HCT116 (cell line): ENCODE measurements around the gene GSK3A. TPM values are rescaled to one million over a fixed set of nuclear protein-coding genes. Genes with fewer than 3 reads are reported as not detected.
A peak's percentile ranks its signal among the peaks of the same experiment; 100 is the strongest.

Experiments
- ATAC-seq: fragments of 200-7000 bp; cut with Tn5 transposase; 2 replicates; pipeline ENCODE4 v1.9.1; 2020; ENCODE audit warnings: mild to moderate bottlenecking, moderate library complexity
- BruUV-seq: library from RNA; stranded (reverse); fragments of 400-500 nt; replicated peaks from 2 replicates; lab custom pipeline; 2021; lab: Mats Ljungman, UMichigan
- CTCF ChIA-PET: fragments of 300-600 bp; sonication (Branson Sonifier 250); formaldehyde crosslinking; loops from one replicate; lab custom pipeline; 2021; ENCODE audit warnings: antibody characterized with exemption; lab: Charles Lee
- POLR2A ChIA-PET: fragments of 300-600, 350-600 bp; sonication (Branson Sonifier 250); formaldehyde crosslinking; loops from one replicate; lab custom pipeline; 2021; ENCODE audit warnings: antibody characterized with exemption; lab: Charles Lee
- RAD21 ChIA-PET, 2 experiments: fragments of 300-600 bp; sonication (Branson Sonifier 250); formaldehyde crosslinking; loops; one replicate each; lab custom pipeline; 2023; ENCODE audit warnings: low total read pairs in 2 of 2; ENCODE audit not compliant: uncharacterized antibody in 2 of 2, unreplicated experiment in 2 of 2, low non-redundant PET in 1 of 2; lab: Charles Lee
- DNase-seq: peaks from one replicate; pipeline ENCODE4 v3.0.0-alpha.2; 2010; ENCODE audit warnings: low read depth, low spot score
- H2AFZ ChIP-seq: fragments of 200-600 bp; shearing (Covaris generic), sonication (generic); 2 replicates; pipeline ENCODE4 v1.6.1; 2017; ENCODE audit warnings: low read depth, mixed run types, mixed read lengths, antibody characterized with exemption, low read length; ENCODE audit not compliant: poor library complexity, severe bottlenecking
- H3K27ac ChIP-seq: 2 replicates; pipeline ENCODE4 v1.5.1; 2012; ENCODE audit warnings: low read depth, low read length
- H3K27me3 ChIP-seq: fragments of 200-600 bp; sonication (generic); 2 replicates; pipeline ENCODE4 v1.6.1; 2016; ENCODE audit warnings: mixed run types, low read length, mixed read lengths; ENCODE audit not compliant: insufficient read depth
- H3K36me3 ChIP-seq, 2 experiments: fragments of 200-500 bp in 1 of 2; fragments of 200-600 bp in 1 of 2; sonication (Bioruptor generic) in 1 of 2; sonication (generic) in 1 of 2; 2 replicates each; pipeline versions ENCODE4 v1.5.1 to v1.6.1; 2014 to 2016; ENCODE audit warnings: low read length in 2 of 2, inconsistent platforms in 1 of 2, mixed read lengths in 1 of 2, mixed run types in 1 of 2; ENCODE audit not compliant: insufficient read depth in 2 of 2, control insufficient read depth in 1 of 2
- H3K4me1 ChIP-seq, 2 experiments: fragments of 200-600 bp in 1 of 2; sonication (generic) in 1 of 2; 2 replicates each; pipeline versions ENCODE4 v1.5.1 to v1.6.1; 2012 to 2017; ENCODE audit warnings: low read length in 2 of 2, inconsistent platforms in 1 of 2, mild to moderate bottlenecking in 1 of 2, mixed read lengths in 1 of 2, mixed run types in 1 of 2, moderate library complexity in 1 of 2; ENCODE audit not compliant: insufficient read depth in 2 of 2, control insufficient read depth in 1 of 2
- H3K4me2 ChIP-seq: fragments of 200-600 bp; sonication (generic); 2 replicates; pipeline ENCODE4 v1.6.1; 2017; ENCODE audit warnings: mixed run types, low read length, mixed read lengths
- H3K4me3 ChIP-seq, 2 experiments: fragments of 200-600 bp in 1 of 2; sonication (generic) in 1 of 2; replicated peaks in 1 of 2; 2 replicates each; pipeline ENCODE4 v1.5.1; 2011 to 2016; ENCODE audit warnings: low read length in 2 of 2, control low read depth in 1 of 2, low read depth in 1 of 2, mild to moderate bottlenecking in 1 of 2, mixed read lengths in 1 of 2, mixed run types in 1 of 2
- H3K79me2 ChIP-seq: fragments of 200-600 bp; sonication (generic); 2 replicates; pipeline ENCODE4 v1.6.1; 2017; ENCODE audit warnings: mild to moderate bottlenecking, mixed run types, low read length, moderate library complexity, mixed read lengths; ENCODE audit not compliant: insufficient read depth
- H3K9ac ChIP-seq: fragments of 200-600 bp; sonication (generic); 2 replicates; pipeline ENCODE4 v1.6.1; 2016; ENCODE audit warnings: low read length, mixed read lengths
- H3K9me2 ChIP-seq: fragments of 200-600 bp; sonication (generic), shearing (Covaris generic); 2 replicates; pipeline ENCODE4 v1.6.1; 2017; ENCODE audit warnings: mixed run types, mild to moderate bottlenecking, moderate library complexity; ENCODE audit not compliant: insufficient read depth
- H3K9me3 ChIP-seq, 2 experiments: fragments of 200-500 bp in 1 of 2; fragments of 200-600 bp in 1 of 2; sonication (Bioruptor generic) in 1 of 2; sonication (generic) in 1 of 2; 2 replicates each; pipeline ENCODE4 v1.6.1; 2014 to 2017; ENCODE audit warnings: low read length in 2 of 2, mixed read lengths in 2 of 2, inconsistent platforms in 1 of 2, low read depth in 1 of 2, mild to moderate bottlenecking in 1 of 2, mixed run types in 1 of 2, moderate library complexity in 1 of 2; ENCODE audit not compliant: control insufficient read depth in 1 of 2, insufficient read depth in 1 of 2
- H4K20me1 ChIP-seq: fragments of 200-600 bp; sonication (generic), shearing (Covaris generic); 2 replicates; pipeline ENCODE4 v1.6.1; 2017; ENCODE audit warnings: mixed run types, mild to moderate bottlenecking, moderate library complexity; ENCODE audit not compliant: insufficient read depth
- CEBPB ChIP-seq: IDR thresholded peaks from 2 replicates; pipeline ENCODE4 v1.6.1; 2012; ENCODE audit warnings: low read depth
- RAD21 ChIP-seq: IDR thresholded peaks from 2 replicates; pipeline ENCODE4 v1.6.1; 2012; ENCODE audit warnings: low read depth, mild to moderate bottlenecking
- intact Hi-C: fragments of 100-400 bp; cut with micrococcal nuclease; formaldehyde crosslinking; loops from 2 replicates; pipeline ENCODE4 v1.10.0; 2022
- total RNA-seq: library from RNA; stranded (reverse); gene quantifications from one replicate; pipeline ENCODE4 v1.2.1, GENCODE V29; 2021; ENCODE audit not compliant: unreplicated experiment
- TF ChIP-seq, protein P1 (sequence below), 3 experiments: fragments of 200-600 bp in 1 of 3; sonication (generic) in 1 of 3; IDR thresholded peaks in 2 of 3; conservative IDR thresholded peaks in 1 of 3; 2 replicates each; pipeline ENCODE4 v1.5.1; 2012 to 2017; ENCODE audit warnings: low read depth in 2 of 3, low read length in 2 of 3, antibody characterized with exemption in 1 of 3, borderline replicate concordance in 1 of 3, control low read depth in 1 of 3, mild to moderate bottlenecking in 1 of 3, mixed read lengths in 1 of 3, mixed run types in 1 of 3, moderate library complexity in 1 of 3; ENCODE audit not compliant: insufficient read depth in 1 of 3

Gene GSK3A
- total RNA-seq, 1 experiment from 2014 or later = 57.2 TPM

DNA sequence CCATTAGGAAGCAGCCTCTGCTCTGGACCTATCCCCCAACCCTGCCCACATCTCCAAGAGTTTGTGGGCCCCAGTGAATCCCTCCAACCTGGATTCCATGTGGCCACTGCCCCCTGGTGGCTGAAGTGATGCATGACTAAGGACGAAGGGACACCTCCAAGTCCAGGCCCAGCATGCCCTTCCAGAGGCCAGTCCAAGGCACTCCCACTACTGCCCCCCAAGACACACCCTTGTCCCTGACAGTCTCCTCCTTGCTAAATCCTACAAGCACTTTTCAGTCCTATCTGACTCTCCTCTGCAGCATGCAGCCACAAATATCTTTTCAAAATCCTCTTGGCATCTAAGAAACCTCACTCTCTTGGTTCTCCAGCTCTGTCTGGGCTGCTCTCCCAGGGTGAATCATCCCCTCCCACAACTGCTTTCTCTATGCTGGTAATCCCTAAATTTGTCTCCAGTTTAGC lies 58.0 kb downstream of the GSK3A start:
- H3K4me2 ChIP-seq = no peak overlapping the region
- H3K4me1 ChIP-seq = peaks cover 0 to 6% of the 10 kb centered on the region in 2 experiments; a peak in 1 of 4 replicates
- H4K20me1 ChIP-seq = no peaks in the 10 kb centered on the region
- H3K36me3 ChIP-seq = no peaks in the 10 kb centered on the region
- H3K4me3 ChIP-seq = no peak overlapping the region
- CTCF ChIA-PET = interaction anchor here (0.9 to 1.7 kb wide), 4 partner anchors 8 to 75 kb away, joined by 3 to 8 read pairs (median 5); no protein-coding TSS in a partner anchor
- no peaks in the 10 kb centered on the region for H3K79me2 ChIP-seq
- no peak overlapping the region for H2AFZ ChIP-seq
- BruUV-seq = no TSS peak
- TF ChIP-seq, protein P1, sequence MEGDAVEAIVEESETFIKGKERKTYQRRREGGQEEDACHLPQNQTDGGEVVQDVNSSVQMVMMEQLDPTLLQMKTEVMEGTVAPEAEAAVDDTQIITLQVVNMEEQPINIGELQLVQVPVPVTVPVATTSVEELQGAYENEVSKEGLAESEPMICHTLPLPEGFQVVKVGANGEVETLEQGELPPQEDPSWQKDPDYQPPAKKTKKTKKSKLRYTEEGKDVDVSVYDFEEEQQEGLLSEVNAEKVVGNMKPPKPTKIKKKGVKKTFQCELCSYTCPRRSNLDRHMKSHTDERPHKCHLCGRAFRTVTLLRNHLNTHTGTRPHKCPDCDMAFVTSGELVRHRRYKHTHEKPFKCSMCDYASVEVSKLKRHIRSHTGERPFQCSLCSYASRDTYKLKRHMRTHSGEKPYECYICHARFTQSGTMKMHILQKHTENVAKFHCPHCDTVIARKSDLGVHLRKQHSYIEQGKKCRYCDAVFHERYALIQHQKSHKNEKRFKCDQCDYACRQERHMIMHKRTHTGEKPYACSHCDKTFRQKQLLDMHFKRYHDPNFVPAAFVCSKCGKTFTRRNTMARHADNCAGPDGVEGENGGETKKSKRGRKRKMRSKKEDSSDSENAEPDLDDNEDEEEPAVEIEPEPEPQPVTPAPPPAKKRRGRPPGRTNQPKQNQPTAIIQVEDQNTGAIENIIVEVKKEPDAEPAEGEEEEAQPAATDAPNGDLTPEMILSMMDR (IDR thresholded peaks at IDR 0.05 in 2 of 3, conservative IDR thresholded peaks at IDR 0.05 in 1 of 3; ENCODE audit: borderline replicate concordance in 1 of 3, insufficient read depth in 1 of 3, low read depth in 2 of 3, low read length in 2 of 3) = peak; percentile 91 to 95 (median 92)
- TF ChIP-seq CEBPB (no peak), RAD21 (peak; percentile 80)
- H3K9me2 ChIP-seq = no peaks in the 10 kb centered on the region
- H3K27me3 ChIP-seq = peaks cover 10% of the 10 kb centered on the region; the same call in 1 of the 2 replicates
- no peaks in the 10 kb centered on the region for H3K9me3 ChIP-seq
- H3K27ac ChIP-seq = no peak overlapping the region
- DNase-seq = peak; percentile 64
- POLR2A ChIA-PET = no interaction called here
- peak; percentile 96 for ATAC-seq
- RAD21 ChIA-PET = interaction anchor here in 1 of 2 experiments (0.7 kb wide), 1 partner anchor 52 kb away, joined by 3 read pairs; no protein-coding TSS in a partner anchor
- H3K9ac ChIP-seq = no peak overlapping the region
- intact Hi-C loops = loop anchor here (1.0 kb wide), 2 partner anchors 51 to 76 kb away; no protein-coding TSS in a partner anchor

Other genes with a start within 250 kb of the GSK3A start
- 34.7 TPM for gene ATP1A3, start 248.4 kb downstream of the GSK3A start, total RNA-seq
- 1.7 TPM for gene GRIK5, start 172.4 kb downstream of the GSK3A start, total RNA-seq
- 24.6 TPM for gene ZNF574, start 166.4 kb downstream of the GSK3A start, total RNA-seq
- 0.89 TPM for gene POU2F2, start 110.2 kb downstream of the GSK3A start, total RNA-seq
- 32.7 TPM for gene DEDD2, start 24.9 kb downstream of the GSK3A start, total RNA-seq
- gene ZNF526, start 22.3 kb downstream of the GSK3A start, total RNA-seq = 13.1 TPM
- gene ERF, start 12.5 kb upstream of the GSK3A start, total RNA-seq = 96.1 TPM
- 52.0 TPM for gene CIC, start 26.6 kb upstream of the GSK3A start, total RNA-seq
- 0.93 TPM for gene PRR19, start 59.5 kb upstream of the GSK3A start, total RNA-seq
- 110 TPM for gene PAFAH1B3, start 60.0 kb upstream of the GSK3A start, total RNA-seq
- gene TMEM145, start 70.7 kb upstream of the GSK3A start, total RNA-seq = 7.2 TPM
- 24.0 TPM for gene MEGF8, start 83.0 kb upstream of the GSK3A start, total RNA-seq
- 13.9 TPM for gene CNFN, start 147.7 kb upstream of the GSK3A start, total RNA-seq
- 11.3 TPM for gene LIPE, start 184.8 kb upstream of the GSK3A start, total RNA-seq
- gene CXCL17, start 200.3 kb upstream of the GSK3A start, total RNA-seq = 0.32 TPM